SH-SY5Y (cell line): ENCODE data around the gene FBXO24.

ENCODE experiments used
- GATA2 ChIP-seq: IDR thresholded peaks from 2 replicates; pipeline ENCODE4 v1.6.1; 2011; ENCODE audit warnings: mild to moderate bottlenecking, low read depth, low read length
- GATA3 ChIP-seq: IDR thresholded peaks from 2 replicates; pipeline ENCODE4 v1.6.1; 2011; ENCODE audit warnings: low read depth, mild to moderate bottlenecking, low read length, moderate library complexity

DNA sequence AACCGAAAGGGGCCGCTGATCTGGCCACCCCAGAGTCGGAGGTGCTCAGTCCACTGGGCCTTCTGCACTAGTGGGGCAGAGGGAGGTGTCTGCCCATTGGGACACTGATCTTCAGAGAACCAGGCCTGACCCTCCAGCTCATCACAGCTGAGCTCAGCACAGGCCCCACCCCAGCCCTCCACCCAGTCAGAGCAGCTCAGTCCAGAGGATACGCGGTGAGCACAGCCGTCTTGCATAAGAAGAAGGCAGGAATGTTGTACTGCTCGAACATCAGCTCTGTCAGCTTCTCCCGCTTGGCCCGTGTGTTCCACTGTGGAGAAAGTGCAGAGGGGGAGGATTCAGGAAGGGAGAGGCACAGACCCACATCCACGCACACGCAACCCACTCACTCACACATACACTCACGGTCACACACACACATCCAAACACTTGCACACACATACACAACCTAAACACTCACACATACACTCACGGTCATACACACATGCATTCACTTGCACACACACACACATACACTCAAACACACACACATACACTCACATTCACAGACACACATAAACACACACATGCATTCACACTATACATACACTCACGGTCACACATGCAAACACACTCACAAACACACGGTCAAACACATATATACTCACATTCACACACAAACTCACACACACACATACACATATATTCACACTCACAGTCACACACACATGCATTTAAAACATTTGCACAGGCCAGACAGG lies 63.9 kb downstream of the FBXO24 start:
- TF ChIP-seq GATA2 = no peak
- no peak for TF ChIP-seq GATA3
